Right kidney (tissue), 9 donors: Measurements from ENCODE around the gene EZR.

Source experiments
- DNase-seq: peaks from one replicate; pipeline ENCODE4 v3.0.0-alpha.2; 2016
- long read RNA-seq, 8 donors: transcript quantifications; one replicate each; lab custom pipeline, GENCODE V29; 2026

Gene EZR
- long read RNA-seq, donor 1, transcript EZR-202 (14 exons, 3,096 nt): major isoform, 15 of 103 reads
- long read RNA-seq, donor 1, transcript EZR-201 (13 exons, 3,068 nt): minor isoform, 13 of 103 reads
- long read RNA-seq, donor 1, partial matches to known transcripts: 69 of 103 reads
- long read RNA-seq, donor 1, other reads (novel, unspliced or antisense): 6 of 103 reads
- long read RNA-seq, donor 2, transcript EZR-202 (14 exons, 3,096 nt): minor isoform, 10 of 78 reads
- long read RNA-seq, donor 2, transcript EZR-201 (13 exons, 3,068 nt): major isoform, 11 of 78 reads
- long read RNA-seq, donor 2, partial matches to known transcripts: 52 of 78 reads
- long read RNA-seq, donor 2, other reads (novel, unspliced or antisense): 5 of 78 reads
- long read RNA-seq, donor 3, transcript EZR-201 (13 exons, 3,068 nt): major isoform, 8 of 97 reads
- long read RNA-seq, donor 3, transcript EZR-202 (14 exons, 3,096 nt): major isoform, 8 of 97 reads
- long read RNA-seq, donor 3, partial matches to known transcripts: 81 of 97 reads
- long read RNA-seq, donor 3, other reads (novel, unspliced or antisense): 0 of 97 reads
- long read RNA-seq, donor 4, transcript EZR-201 (13 exons, 3,068 nt): minor isoform, 12 of 130 reads
- long read RNA-seq, donor 4, transcript EZR-202 (14 exons, 3,096 nt): major isoform, 18 of 130 reads
- long read RNA-seq, donor 4, partial matches to known transcripts: 100 of 130 reads
- long read RNA-seq, donor 4, other reads (novel, unspliced or antisense): 0 of 130 reads
- long read RNA-seq, donor 5, transcript EZR-202 (14 exons, 3,096 nt): major isoform, 25 of 82 reads
- long read RNA-seq, donor 5, transcript EZR-201 (13 exons, 3,068 nt): minor isoform, 21 of 82 reads
- long read RNA-seq, donor 5, partial matches to known transcripts: 28 of 82 reads
- long read RNA-seq, donor 5, other reads (novel, unspliced or antisense): 8 of 82 reads
- long read RNA-seq, donor 6, transcript EZR-201 (13 exons, 3,068 nt): major isoform, 15 of 168 reads
- long read RNA-seq, donor 6, transcript EZR-202 (14 exons, 3,096 nt): major isoform, 15 of 168 reads
- long read RNA-seq, donor 6, partial matches to known transcripts: 138 of 168 reads
- long read RNA-seq, donor 6, other reads (novel, unspliced or antisense): 0 of 168 reads
- long read RNA-seq, donor 7, transcript EZR-201 (13 exons, 3,068 nt): major isoform, 14 of 454 reads
- long read RNA-seq, donor 7, transcript EZR-202 (14 exons, 3,096 nt): major isoform, 14 of 454 reads
- long read RNA-seq, donor 7, partial matches to known transcripts: 421 of 454 reads
- long read RNA-seq, donor 7, other reads (novel, unspliced or antisense): 5 of 454 reads
- long read RNA-seq, donor 8, transcript EZR-201 (13 exons, 3,068 nt): major isoform, 24 of 118 reads
- long read RNA-seq, donor 8, transcript EZR-202 (14 exons, 3,096 nt): minor isoform, 19 of 118 reads
- long read RNA-seq, donor 8, partial matches to known transcripts: 70 of 118 reads
- long read RNA-seq, donor 8, other reads (novel, unspliced or antisense): 5 of 118 reads

- DNase-seq: peak; percentile 79
These were observed at the start of gene EZR for GRCh38 chr6:158819213-158819976. Gene EZR, minus strand, starts transcription at chr6:158819368. Its CDS starts 1,275 bp downstream, at chr6:158818093.

GRCh38 chr6:158868122-158868480 is 48.9 kb upstream of the EZR start:
- DNase-seq: no peak

- peak; percentile 42 for DNase-seq
These were observed 48.4 kb upstream of the EZR start for GRCh38 chr6:158867381-158868121.

- DNase-seq: no peak
These were observed 46.6 kb upstream of the EZR start for GRCh38 chr6:158865769-158866168.

- no peak for DNase-seq
These were observed 44.5 kb upstream of the EZR start for GRCh38 chr6:158863646-158864045.

- DNase-seq: no peak
These were observed 42.7 kb upstream of the EZR start for GRCh38 chr6:158861686-158862381.

- no peak for DNase-seq
These were observed 41.2 kb upstream of the EZR start for GRCh38 chr6:158860279-158860865.

- DNase-seq: no peak
These were observed 37.1 kb upstream of the EZR start for GRCh38 chr6:158856261-158856660.

GRCh38 chr6:158854214-158855101 is 35.3 kb upstream of the EZR start:
- DNase-seq: no peak

GRCh38 chr6:158853880-158854213 is 34.7 kb upstream of the EZR start:
- DNase-seq: no peak

GRCh38 chr6:158853072-158853879 is 34.1 kb upstream of the EZR start:
- DNase-seq: peak; percentile 59

GRCh38 chr6:158852312-158853071 is 33.3 kb upstream of the EZR start:
- DNase-seq: no peak

- no peak for DNase-seq
These were observed 31.6 kb upstream of the EZR start for GRCh38 chr6:158850807-158851115.

- DNase-seq: no peak
These were observed 31.0 kb upstream of the EZR start for GRCh38 chr6:158849899-158850806.

GRCh38 chr6:158848490-158848895 is 29.3 kb upstream of the EZR start:
- DNase-seq: no peak

GRCh38 chr6:158847786-158848185 is 28.6 kb upstream of the EZR start:
- no peak for DNase-seq
